ENCODE results near the gene EPHB1.

EPHB1 gene

GRCh38 chr3:134810052-134810435 lies 15.0 kb downstream of the EPHB1 start:
- DNase-seq = no peak

- DNase-seq = no peak
Measured at GRCh38 chr3:134810850-134811249, 15.8 kb downstream of the EPHB1 start.

- no peak for DNase-seq
Measured at GRCh38 chr3:134813618-134814017, 18.6 kb downstream of the EPHB1 start.

- no peak for DNase-seq
Measured at GRCh38 chr3:134815519-134815918, 20.5 kb downstream of the EPHB1 start.

GRCh38 chr3:134816623-134817022 lies 21.6 kb downstream of the EPHB1 start:
- DNase-seq = no peak

- DNase-seq = no peak
Measured at GRCh38 chr3:134817297-134817696, 22.2 kb downstream of the EPHB1 start.

GRCh38 chr3:134820994-134821393 lies 25.9 kb downstream of the EPHB1 start:
- no peak for DNase-seq

GRCh38 chr3:134822090-134822489 lies 27.0 kb downstream of the EPHB1 start:
- no peak for DNase-seq

GRCh38 chr3:134823679-134824078 lies 28.6 kb downstream of the EPHB1 start:
- no peak for DNase-seq

GRCh38 chr3:134824791-134825190 lies 29.7 kb downstream of the EPHB1 start:
- no peak for DNase-seq

GRCh38 chr3:134827213-134827612 lies 32.2 kb downstream of the EPHB1 start:
- DNase-seq = no peak

- DNase-seq = no peak
Measured at GRCh38 chr3:134829721-134830120, 34.7 kb downstream of the EPHB1 start.

- no peak for DNase-seq
Measured at GRCh38 chr3:134832585-134832984, 37.5 kb downstream of the EPHB1 start.

GRCh38 chr3:134833453-134834163 lies 38.5 kb downstream of the EPHB1 start:
- no peak for DNase-seq

- no peak for DNase-seq
Measured at GRCh38 chr3:134836921-134837320, 41.9 kb downstream of the EPHB1 start.

- no peak for DNase-seq
Measured at GRCh38 chr3:134838599-134838998, 43.5 kb downstream of the EPHB1 start.

GRCh38 chr3:134839422-134839821 lies 44.4 kb downstream of the EPHB1 start:
- no peak for DNase-seq

- DNase-seq = no peak
Measured at GRCh38 chr3:134839990-134840389, 44.9 kb downstream of the EPHB1 start.

GRCh38 chr3:134840459-134840858 lies 45.4 kb downstream of the EPHB1 start:
- DNase-seq = no peak

- DNase-seq = no peak
Measured at GRCh38 chr3:134846084-134846483, 51.0 kb downstream of the EPHB1 start.

- DNase-seq = no peak
Measured at GRCh38 chr3:134846911-134847317, 51.9 kb downstream of the EPHB1 start.

GRCh38 chr3:134847349-134847748 lies 52.3 kb downstream of the EPHB1 start:
- DNase-seq = no peak

- no peak for DNase-seq
Measured at GRCh38 chr3:134849561-134849960, 54.5 kb downstream of the EPHB1 start.

- no peak for DNase-seq
Measured at GRCh38 chr3:134850761-134851160, 55.7 kb downstream of the EPHB1 start.

- no peak for DNase-seq
Measured at GRCh38 chr3:134852132-134852531, 57.1 kb downstream of the EPHB1 start.

Data from CD4-positive, alpha-beta T cell treated with Interleukin-17A for 4 hours (primary cell).